HepG2 (cell line): ENCODE data around the gene CDKN2AIP. TPM values are rescaled to one million over a fixed set of nuclear protein-coding genes. Genes with fewer than 3 reads are reported as not detected.

Source experiments
- ATAC-seq: fragments of 200-7000 bp; cut with Tn5 transposase; 3 replicates; pipeline ENCODE4 v1.9.1; 2020; ENCODE audit warnings: mild to moderate bottlenecking, moderate library complexity
- BruUV-seq: library from RNA; stranded (reverse); fragments of 400-500 nt; replicated peaks from 2 replicates; lab custom pipeline; 2021; lab: Mats Ljungman, UMichigan
- CTCF ChIA-PET: fragments of 300-600 bp; formaldehyde crosslinking; extraction: SDS; loops from one replicate; lab custom pipeline; 2021; ENCODE audit warnings: low total read pairs, inconsistent platforms, low intra/inter-chr PET ratio; lab: Yijun Ruan, JAX
- POLR2A ChIA-PET: fragments of 350-600 bp; sonication (Branson Sonifier 250); formaldehyde crosslinking; loops from one replicate; lab custom pipeline; 2020; ENCODE audit warnings: antibody characterized with exemption, inconsistent platforms; lab: Yijun Ruan, JAX
- DNase-seq: peaks from one replicate; pipeline ENCODE4 v3.0.0-alpha.2; 2015; ENCODE audit warnings: low spot score
- FAIRE-seq: peaks from 3 replicates; lab custom pipeline; 2011; peaks lifted over from hg19 to GRCh38; lab: Jason Lieb, UNC
- H2AFZ ChIP-seq: one replicate; pipeline ENCODE4 v1.6.1; 2011; ENCODE audit warnings: low read length, inconsistent platforms
- H3K27ac ChIP-seq: fragments of 300-600 bp; 3 replicates; pipeline ENCODE4 v1.8.0; 2011; ENCODE audit warnings: mixed run types, mild to moderate bottlenecking, mixed read lengths, low read length, inconsistent platforms; ENCODE audit not compliant: insufficient read depth; ENCODE audit errors: extremely low read length
- H3K27me3 ChIP-seq, 2 experiments: fragments of 200-600 bp in 1 of 2; 2 replicates in 1 of 2; 3 replicates in 1 of 2; pipeline versions ENCODE4 v1.6.0 to v1.8.0; 2011; ENCODE audit warnings: low read length in 2 of 2, mild to moderate bottlenecking in 2 of 2, moderate library complexity in 2 of 2, inconsistent platforms in 1 of 2; ENCODE audit not compliant: insufficient read depth in 2 of 2, control insufficient read depth in 1 of 2
- H3K36me3 ChIP-seq, 2 experiments: fragments of 200-600 bp in 1 of 2; replicated peaks in 1 of 2; 2 replicates in 1 of 2; 3 replicates in 1 of 2; pipeline versions ENCODE4 v1.5.1 to v1.8.0; 2011; ENCODE audit warnings: low read length in 2 of 2, inconsistent platforms in 1 of 2; ENCODE audit not compliant: insufficient read depth in 2 of 2, control insufficient read depth in 1 of 2
- H3K4me1 ChIP-seq: 2 replicates; pipeline ENCODE4 v1.5.1; 2012; ENCODE audit warnings: low read length, inconsistent platforms; ENCODE audit not compliant: insufficient read depth
- H3K4me2 ChIP-seq: 2 replicates; pipeline ENCODE4 v1.6.0; 2011; ENCODE audit warnings: low read depth, low read length, inconsistent platforms
- H3K4me3 ChIP-seq, 3 experiments: fragments of 200-600 bp in 1 of 3; sonication (generic), shearing (Covaris generic) in 1 of 3; replicated peaks in 1 of 3; 2 replicates each; pipeline ENCODE4 v1.5.1; 2011 to 2016; ENCODE audit warnings: low read length in 3 of 3, inconsistent platforms in 2 of 3, low read depth in 2 of 3, mild to moderate bottlenecking in 2 of 3, control low read depth in 1 of 3, mixed read lengths in 1 of 3; ENCODE audit not compliant: insufficient read depth in 1 of 3
- H3K79me2 ChIP-seq: one replicate; pipeline ENCODE4 v1.6.1; 2011; ENCODE audit warnings: low read length, inconsistent platforms; ENCODE audit not compliant: insufficient read depth
- H3K9ac ChIP-seq: 2 replicates; pipeline ENCODE4 v1.6.0; 2011; ENCODE audit warnings: mild to moderate bottlenecking, low read depth, low read length, inconsistent platforms; ENCODE audit not compliant: insufficient read depth
- H3K9me3 ChIP-seq: 2 replicates; pipeline ENCODE4 v1.5.1; 2012; ENCODE audit warnings: mild to moderate bottlenecking, low read length
- H4K20me1 ChIP-seq: 2 replicates; pipeline ENCODE4 v1.6.0; 2011; ENCODE audit warnings: inconsistent platforms, mild to moderate bottlenecking, low read length, moderate library complexity; ENCODE audit not compliant: insufficient read depth
- BRD4 ChIP-seq: sonication (generic); formaldehyde crosslinking; IDR thresholded peaks from 2 replicates; pipeline ENCODE4 v1.4.0; 2020; ENCODE audit warnings: missing genetic modification reagents
- FOXC1 ChIP-seq: sonication (generic); formaldehyde crosslinking; IDR thresholded peaks from 2 replicates; pipeline ENCODE4 v1.8.0; 2022; ENCODE audit warnings: mild to moderate bottlenecking, missing genetic modification reagents, borderline replicate concordance
- KAT7 ChIP-seq: IDR thresholded peaks from 2 replicates; pipeline ENCODE4 v1.6.1; 2018; ENCODE audit warnings: borderline replicate concordance, missing compliant biosample characterization
- KAT8 ChIP-seq: IDR thresholded peaks from 2 replicates; pipeline ENCODE4 v1.6.1; 2016; ENCODE audit warnings: missing genetic modification reagents, missing compliant biosample characterization
- KIAA2018 ChIP-seq: sonication (generic); formaldehyde crosslinking; IDR thresholded peaks from 2 replicates; pipeline ENCODE4 v1.5.0; 2020; ENCODE audit warnings: mild to moderate bottlenecking, missing genetic modification reagents, borderline replicate concordance
- MAFF ChIP-seq: IDR thresholded peaks from 2 replicates; pipeline ENCODE4 v1.6.1; 2011; ENCODE audit warnings: low read depth, low read length, improper control_type of control experiment
- MTF1 ChIP-seq: sonication (generic); formaldehyde crosslinking; IDR thresholded peaks from 2 replicates; pipeline ENCODE4 v1.5.0; 2020; ENCODE audit warnings: missing genetic modification reagents
- NR3C1 ChIP-seq: sonication (generic); formaldehyde crosslinking; IDR thresholded peaks from 2 replicates; pipeline ENCODE4 v1.4.0; 2020; ENCODE audit warnings: missing genetic modification reagents
- PHF8 ChIP-seq: sonication (generic); formaldehyde crosslinking; IDR thresholded peaks from 2 replicates; pipeline ENCODE4 v1.5.0; 2020; ENCODE audit warnings: missing genetic modification reagents
- XRCC5 ChIP-seq: fragments of 200-400 bp; formaldehyde crosslinking; optimal IDR thresholded peaks from 2 replicates; pipeline ENCODE3; 2017; ENCODE audit warnings: mild to moderate bottlenecking, low read length
- ZNF552 ChIP-seq: sonication (generic); formaldehyde crosslinking; IDR thresholded peaks from 2 replicates; pipeline ENCODE4 v1.9.0; 2022; ENCODE audit warnings: missing genetic modification reagents, mild to moderate bottlenecking, borderline replicate concordance
- ZNF776 ChIP-seq: sonication (generic); formaldehyde crosslinking; IDR thresholded peaks from 2 replicates; pipeline ENCODE4 v1.4.0; 2020; ENCODE audit warnings: mild to moderate bottlenecking, missing genetic modification reagents
- ZSCAN9 ChIP-seq: IDR thresholded peaks from 2 replicates; pipeline ENCODE4 v1.6.1; 2016; ENCODE audit warnings: borderline replicate concordance
- WGBS: methylation state at CpG from one replicate; pipeline ENCODE4 v1.1.6; 2017; ENCODE audit warnings: low lambda C conversion rate; 5-methylcytosine and 5-hydroxymethylcytosine counted together
- in situ Hi-C: cut with HindIII; loops from 2 replicates; pipeline ENCODE4 v1.10.0; 2017; ENCODE audit warnings: low pct_unique_long_range_greater_than_20kb; ENCODE audit not compliant: extremely low pct_ligation_motif_present
- intact Hi-C: fragments of 100-400 bp; cut with micrococcal nuclease; formaldehyde crosslinking; loops from one replicate; pipeline ENCODE4 v1.10.0; 2022; ENCODE audit not compliant: unreplicated experiment
- polyA plus RNA-seq, 8 experiments: library from polyadenylated mRNA; depleted of rRNA in 3 of 8; stranded (reverse) in 7 of 8; unstranded in 1 of 8; fragments of >200 nt; fragmentation: Illumina TruSeq in 4 of 8; extraction: Trizol in 4 of 8; gene quantifications; 2 replicates each; pipeline versions ENCODE4 v1.2.1 to v1.2.3, GENCODE V29; 2011 to 2016; ENCODE audit warnings: low read depth in 4 of 8, missing spikeins in 1 of 8, mixed read lengths in 1 of 8; ENCODE audit not compliant: insufficient read depth in 1 of 8
- total RNA-seq, 5 experiments: library from RNA; depleted of rRNA; stranded (reverse); fragments of >200 nt; fragmentation: Illumina TruSeq; extraction: Trizol; gene quantifications; 2 replicates each; pipeline ENCODE4 v1.2.3, GENCODE V29; 2016; ENCODE audit warnings: low read depth in 1 of 5
- TF ChIP-seq, protein P1 (sequence below): sonication (generic); formaldehyde crosslinking; IDR thresholded peaks from 2 replicates; pipeline ENCODE4 v1.5.0; 2020; ENCODE audit warnings: missing genetic modification reagents
- TF ChIP-seq, protein P2 (sequence below): sonication (generic); formaldehyde crosslinking; IDR thresholded peaks from 2 replicates; pipeline ENCODE4 v1.5.0; 2020; ENCODE audit warnings: missing genetic modification reagents, mild to moderate bottlenecking, borderline replicate concordance

CDKN2AIP gene
- total and polyA plus RNA-seq, 2 of the 13 experiments (the other 11 are each of a cell fraction or from before 2014, with no cell fraction given): 17.0 to 18.7 TPM

DNA sequence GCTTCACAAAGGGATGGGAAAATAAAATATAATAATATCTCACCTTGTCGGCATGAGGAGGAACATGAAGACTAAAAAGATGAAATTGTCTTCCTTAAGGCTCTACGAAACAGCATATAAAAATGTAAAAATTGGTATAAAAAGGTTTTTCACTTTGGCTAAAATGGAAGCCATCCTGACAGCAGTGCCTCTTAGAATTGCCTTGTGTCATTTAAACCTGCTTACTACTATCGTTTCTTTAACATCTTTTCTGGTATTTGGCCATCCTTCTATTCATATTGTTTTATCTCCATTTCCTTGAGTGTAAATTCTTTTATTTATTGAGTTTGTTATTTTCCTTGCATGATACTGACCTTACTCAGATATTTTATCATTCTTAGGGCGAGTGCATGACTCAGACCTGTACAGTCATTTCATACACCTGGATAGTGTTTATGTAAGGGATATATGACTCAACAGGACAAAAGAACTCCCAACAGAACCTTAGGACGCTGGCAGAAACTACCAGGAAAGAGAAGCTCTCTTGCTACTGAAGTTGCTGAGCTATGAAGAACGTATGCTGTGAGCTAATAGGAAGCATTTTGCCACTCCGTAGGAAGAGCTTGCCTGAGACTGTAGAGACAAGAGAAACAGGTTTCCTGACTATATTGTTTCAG is 5.8 kb upstream of the CDKN2AIP start (continued):
- TF ChIP-seq, protein P1, sequence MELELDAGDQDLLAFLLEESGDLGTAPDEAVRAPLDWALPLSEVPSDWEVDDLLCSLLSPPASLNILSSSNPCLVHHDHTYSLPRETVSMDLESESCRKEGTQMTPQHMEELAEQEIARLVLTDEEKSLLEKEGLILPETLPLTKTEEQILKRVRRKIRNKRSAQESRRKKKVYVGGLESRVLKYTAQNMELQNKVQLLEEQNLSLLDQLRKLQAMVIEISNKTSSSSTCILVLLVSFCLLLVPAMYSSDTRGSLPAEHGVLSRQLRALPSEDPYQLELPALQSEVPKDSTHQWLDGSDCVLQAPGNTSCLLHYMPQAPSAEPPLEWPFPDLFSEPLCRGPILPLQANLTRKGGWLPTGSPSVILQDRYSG (CRISPR knock-in tag): no peak
- TF ChIP-seq KAT8 (CRISPR knock-in tag): no peak
- TF ChIP-seq PHF8 (CRISPR knock-in tag): no peak
- peak; percentile 65 for TF ChIP-seq MAFF
- TF ChIP-seq BRD4 (CRISPR knock-in tag): no peak
- no peak for TF ChIP-seq MTF1 (CRISPR knock-in tag)
- TF ChIP-seq NR3C1 (CRISPR knock-in tag): no peak

DNA sequence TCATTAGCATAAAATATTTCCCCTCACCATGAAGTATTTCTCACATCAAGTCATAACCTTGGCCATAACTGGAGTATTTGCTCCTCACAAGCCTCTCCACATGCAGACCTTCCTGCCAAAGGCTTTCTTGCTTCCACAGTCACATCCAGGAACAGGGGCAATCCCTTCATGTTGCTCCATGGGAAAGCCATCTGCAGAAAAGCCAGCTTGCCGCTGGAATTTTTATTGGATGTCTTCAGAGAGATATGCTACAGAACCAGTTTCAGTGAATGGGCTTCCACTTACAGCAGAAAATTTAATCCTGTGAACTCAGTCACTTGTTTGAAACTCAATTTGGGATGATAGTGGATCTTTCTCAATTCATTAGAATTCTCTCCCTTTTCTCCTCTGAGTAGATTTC is 3.2 kb upstream of the CDKN2AIP start:
- Histone ChIP-seq H2AFZ (no peak overlapping the region), H3K9me3 (no peaks in the 10 kb centered on the region), H4K20me1 (0 out of 2 replicates have a peak, but pooled peaks cover 3% of the 10 kb centered on the region), H3K79me2 (peaks cover 16% of the 10 kb centered on the region), H3K4me2 (no peak overlapping the region), H3K4me1 (peaks cover 52% of the 10 kb centered on the region), H3K4me3 (no peak overlapping the region), H3K27ac (no peak overlapping the region), H3K36me3 (peaks cover 2 to 5% of the 10 kb centered on the region in 2 experiments; a peak in 4 of 5 replicates), H3K9ac (no peak overlapping the region), H3K27me3 (no peaks in the 10 kb centered on the region; a peak in 1 of 5 replicates)
- CTCF ChIA-PET: no interaction called here
- 100% methylated on average over 1 of the region's 1 CpG for WGBS
- no TSS peak for BruUV-seq
- FAIRE-seq (no peak), ATAC-seq (no peak), DNase-seq (no peak)
- intact Hi-C loops: no loop called here
- POLR2A ChIA-PET: no interaction called here
- in situ Hi-C loops: no loop called here
- TF ChIP-seq XRCC5 (no peak), ZNF776 (CRISPR knock-in tag) (no peak), ZSCAN9 (CRISPR knock-in tag) (no peak), ZNF552 (CRISPR knock-in tag) (no peak), KIAA2018 (CRISPR knock-in tag) (no peak), KAT7 (CRISPR knock-in tag) (no peak), FOXC1 (CRISPR knock-in tag) (no peak)
- TF ChIP-seq, protein P2, sequence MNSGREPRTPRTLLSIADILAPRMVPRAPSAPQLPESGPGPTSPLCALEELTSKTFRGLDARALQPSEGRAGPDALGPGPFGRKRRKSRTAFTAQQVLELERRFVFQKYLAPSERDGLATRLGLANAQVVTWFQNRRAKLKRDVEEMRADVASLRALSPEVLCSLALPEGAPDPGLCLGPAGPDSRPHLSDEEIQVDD (CRISPR knock-in tag): no peak
